Endothelial cell (in vitro differentiated cells): ENCODE data around the gene CLDN20. TPM values are rescaled to one million over a fixed set of nuclear protein-coding genes. Genes with fewer than 3 reads are reported as not detected.

Experiments used
- DNase-seq: peaks from one replicate; pipeline ENCODE4 v3.0.0; 2021; ENCODE audit warnings: low spot score
- H3K27ac Mint-ChIP-seq: one replicate; pipeline ENCODE4 v1.8.0; 2021; ENCODE audit warnings: mixed read lengths, inconsistent platforms; ENCODE audit not compliant: unreplicated experiment
- H3K27me3 Mint-ChIP-seq: one replicate; pipeline ENCODE4 v1.8.0; 2021; ENCODE audit warnings: mild to moderate bottlenecking, moderate library complexity, mixed read lengths, inconsistent platforms; ENCODE audit not compliant: unreplicated experiment
- H3K36me3 Mint-ChIP-seq: one replicate; pipeline ENCODE4 v1.8.0; 2021; ENCODE audit warnings: mild to moderate bottlenecking, low read depth, mixed read lengths, inconsistent platforms; ENCODE audit not compliant: unreplicated experiment
- H3K4me1 Mint-ChIP-seq: one replicate; pipeline ENCODE4 v1.8.0; 2021; ENCODE audit warnings: mild to moderate bottlenecking, mixed read lengths, inconsistent platforms; ENCODE audit not compliant: unreplicated experiment
- H3K4me3 Mint-ChIP-seq: one replicate; pipeline ENCODE4 v1.8.0; 2021; ENCODE audit warnings: mild to moderate bottlenecking, mixed read lengths, inconsistent platforms; ENCODE audit not compliant: unreplicated experiment
- H3K9me3 Mint-ChIP-seq: one replicate; pipeline ENCODE4 v1.8.0; 2021; ENCODE audit warnings: mixed read lengths, inconsistent platforms; ENCODE audit not compliant: unreplicated experiment
- CTCF ChIP-seq: fragments of 200-600 bp; sonication (generic); IDR thresholded peaks from one replicate; pipeline ENCODE4 v1.5.0; 2021; ENCODE audit warnings: antibody characterized with exemption; ENCODE audit not compliant: unreplicated experiment
- total RNA-seq: library from RNA; stranded (reverse); fragmentation: NEBNext Ultra II Directional; extraction: Animal tissue kit (Norgen Biotek cat#: 25700); gene quantifications from one replicate; pipeline ENCODE4 v1.2.1, GENCODE V29; 2021; ENCODE audit not compliant: unreplicated experiment

The CLDN20 gene
- total RNA-seq, 1 donor from 2014 or later: 0.23 TPM

- Mint-ChIP-seq H3K9me3 (no peaks in the 10 kb centered on the region), H3K36me3 (peaks cover 38% of the 10 kb centered on the region), H3K27me3 (peaks cover 12% of the 10 kb centered on the region), H3K4me3 (no peak overlapping the region), H3K4me1 (peaks cover 34% of the 10 kb centered on the region), H3K27ac (no peak overlapping the region)
- TF ChIP-seq CTCF: peak; percentile 4
- peak; percentile 46 for DNase-seq
These were observed 15.5 kb upstream of the CLDN20 start for GRCh38 chr6:155248008-155249001.

GRCh38 chr6:155250701-155251381 is 13.0 kb upstream of the CLDN20 start:
- peaks cover 12% of the 10 kb centered on the region for H3K27me3 Mint-ChIP-seq
- no peak for DNase-seq
- peak overlapping the region; percentile 95 for H3K27ac Mint-ChIP-seq

GRCh38 chr6:155252581-155252980 is 11.2 kb upstream of the CLDN20 start:
- no peak for TF ChIP-seq CTCF
- peaks cover 42% of the 10 kb centered on the region for H3K36me3 Mint-ChIP-seq
- H3K27me3 Mint-ChIP-seq: peaks cover 9% of the 10 kb centered on the region
- H3K4me1 Mint-ChIP-seq: peaks cover 31% of the 10 kb centered on the region
- no peaks in the 10 kb centered on the region for H3K9me3 Mint-ChIP-seq
- H3K4me3 Mint-ChIP-seq: no peak overlapping the region
- H3K27ac Mint-ChIP-seq: no peak overlapping the region
- DNase-seq: no peak

More at GRCh38 chr6:155250701-155251381, 13.0 kb upstream of the CLDN20 start:
- TF ChIP-seq CTCF: no peak
- Mint-ChIP-seq H3K9me3 (no peaks in the 10 kb centered on the region), H3K4me1 (peaks cover 31% of the 10 kb centered on the region), H3K36me3 (peaks cover 41% of the 10 kb centered on the region), H3K4me3 (no peak overlapping the region)

- Mint-ChIP-seq H3K4me3 (peak overlapping the region; percentile 15), H3K36me3 (peaks cover 45% of the 10 kb centered on the region), H3K27me3 (peaks cover 7% of the 10 kb centered on the region), H3K4me1 (peaks cover 30% of the 10 kb centered on the region), H3K9me3 (no peaks in the 10 kb centered on the region), H3K27ac (peak overlapping the region; percentile 30)
- no peak for TF ChIP-seq CTCF
- no peak for DNase-seq
These were observed 10.5 kb upstream of the CLDN20 start for GRCh38 chr6:155253337-155253736.
